ENCODE measurements around the gene TPRKB.

DNA sequence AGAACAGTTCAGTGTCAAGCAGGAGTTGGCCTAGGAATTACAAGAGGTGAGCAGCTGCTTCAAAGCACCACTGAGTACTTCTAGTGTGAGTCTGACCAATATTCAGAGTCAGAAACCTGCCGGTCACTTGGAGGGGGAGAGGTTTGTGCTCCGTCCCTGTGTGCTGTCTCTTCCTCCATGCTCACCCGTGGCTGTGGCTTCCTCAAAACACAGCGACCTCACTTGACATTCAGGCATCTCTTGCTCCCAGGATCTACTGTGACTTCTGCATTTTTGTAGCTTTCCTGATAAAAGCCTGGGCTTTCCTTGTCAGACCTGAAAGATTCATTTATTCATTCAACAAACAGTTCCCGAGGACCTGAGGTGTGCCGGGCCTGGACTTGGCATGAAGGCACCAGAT is 32.9 kb downstream of the TPRKB start:
- TF ChIP-seq CTCF (IDR thresholded peaks at IDR 0.05; ENCODE audit: low read length) (no peak), EZH2 (optimal IDR thresholded peaks at IDR 0.05; ENCODE audit: low read depth, low read length) (no peak), EZH2phosphoT487 (IDR thresholded peaks at IDR 0.05; ENCODE audit: low read length) (no peak)
